ENCODE results near the gene ZNF319. TPM values are rescaled to one million over a fixed set of nuclear protein-coding genes. Genes with fewer than 3 reads are reported as not detected.

Gene ZNF319
- total and polyA plus RNA-seq, 2 of the 13 experiments (the other 11 are each of a cell fraction or from before 2014, with no cell fraction given), result 2.4 to 3.6 TPM

DNA sequence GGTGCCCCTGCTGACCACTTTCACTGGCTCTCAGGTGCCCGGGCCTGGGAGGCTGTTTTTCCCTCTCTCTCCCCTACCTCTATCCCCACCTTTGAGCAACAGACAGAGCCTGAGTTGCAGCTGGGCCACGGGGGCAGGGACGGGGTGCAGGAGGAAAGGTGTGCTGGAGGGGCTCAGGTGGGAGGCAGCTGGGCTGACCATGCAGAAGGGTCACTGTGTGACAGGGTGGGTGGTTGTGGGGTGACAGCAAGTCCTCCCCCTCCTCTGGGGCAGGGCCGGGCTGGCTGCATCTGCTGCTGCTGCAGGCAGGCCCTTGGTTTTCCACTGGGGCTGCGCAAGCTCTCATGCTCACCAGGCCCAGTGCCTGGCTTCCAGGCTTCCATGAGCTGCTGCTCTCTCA is 6.6 kb downstream of the ZNF319 start:
- BruUV-seq (replicated peaks), result no TSS peak
- H3K27ac ChIP-seq (ENCODE audit: extremely low read length, insufficient read depth, low read length), result no peak overlapping the region
- intact Hi-C loops (cut with micrococcal nuclease; ENCODE audit: unreplicated experiment) (no loop called here), in situ Hi-C loops (cut with HindIII; ENCODE audit: extremely low pct_ligation_motif_present, low pct_unique_long_range_greater_than_20kb) (no loop called here)
- no peaks in the 10 kb centered on the region for H4K20me1 ChIP-seq (ENCODE audit: insufficient read depth, low read length)
- ChIA-PET CTCF (ENCODE audit: low intra/inter-chr PET ratio, low total read pairs) (interaction anchor here (1.8 kb wide), 1 partner anchor 95 kb away, joined by 5 read pairs; no protein-coding TSS in a partner anchor), POLR2A (interaction anchor here (1.2 kb wide), 1 partner anchor 31 kb away, joined by 3 read pairs; no protein-coding TSS in a partner anchor)
- 95% methylated on average over 5 of the region's 5 CpGs for WGBS (ENCODE audit: low lambda C conversion rate)
- no peak for FAIRE-seq
- no peaks in the 10 kb centered on the region for H3K9me3 ChIP-seq (ENCODE audit: low read length)
- no peak overlapping the region for H3K4me3 ChIP-seq (replicated peaks in 1 of 3; ENCODE audit: insufficient read depth in 1 of 3, low read depth in 2 of 3, low read length in 3 of 3)
- ATAC-seq, result no peak
- H3K4me2 ChIP-seq (ENCODE audit: low read depth, low read length), result no peak overlapping the region
- no peaks in the 10 kb centered on the region for H3K79me2 ChIP-seq (ENCODE audit: insufficient read depth, low read length)
- TF ChIP-seq ZNF670 (CRISPR knock-in tag; IDR thresholded peaks at IDR 0.05; ENCODE audit: borderline replicate concordance) (no peak), TCF7 (IDR thresholded peaks at IDR 0.05; ENCODE audit: low read depth) (no peak), ZNF12 (CRISPR knock-in tag; IDR thresholded peaks at IDR 0.05) (no peak), ZNF878 (CRISPR knock-in tag; IDR thresholded peaks at IDR 0.05) (0 out of 2 replicates have a peak, but pooled peaks have one; percentile 36), ATF7 (IDR thresholded peaks at IDR 0.05) (no peak), ATF7 (CRISPR knock-in tag; IDR thresholded peaks at IDR 0.05) (no peak), POLR2G (IDR thresholded peaks at IDR 0.05; ENCODE audit: low read depth, low read length) (peak; percentile 27; the same call in 1 of the 2 replicates), AGO2 (optimal IDR thresholded peaks at IDR 0.05; ENCODE audit: low read depth, low read length) (peak; percentile 57)
- no peak for DNase-seq (ENCODE audit: low spot score)
- H3K4me1 ChIP-seq (ENCODE audit: insufficient read depth, low read length), result peaks cover 5% of the 10 kb centered on the region
- H3K9ac ChIP-seq (ENCODE audit: insufficient read depth, low read depth, low read length), result no peak overlapping the region
- peaks cover 9 to 19% of the 10 kb centered on the region in 2 experiments; a peak in 4 of 5 replicates for H3K36me3 ChIP-seq (replicated peaks in 1 of 2; ENCODE audit: control insufficient read depth in 1 of 2, insufficient read depth in 2 of 2, low read length in 2 of 2)
- no peak overlapping the region for H2AFZ ChIP-seq (ENCODE audit: low read length)
- peaks cover 2 to 4% of the 10 kb centered on the region in 2 experiments; a peak in 1 of 5 replicates for H3K27me3 ChIP-seq (ENCODE audit: control insufficient read depth in 1 of 2, insufficient read depth in 2 of 2, low read length in 2 of 2)

DNA sequence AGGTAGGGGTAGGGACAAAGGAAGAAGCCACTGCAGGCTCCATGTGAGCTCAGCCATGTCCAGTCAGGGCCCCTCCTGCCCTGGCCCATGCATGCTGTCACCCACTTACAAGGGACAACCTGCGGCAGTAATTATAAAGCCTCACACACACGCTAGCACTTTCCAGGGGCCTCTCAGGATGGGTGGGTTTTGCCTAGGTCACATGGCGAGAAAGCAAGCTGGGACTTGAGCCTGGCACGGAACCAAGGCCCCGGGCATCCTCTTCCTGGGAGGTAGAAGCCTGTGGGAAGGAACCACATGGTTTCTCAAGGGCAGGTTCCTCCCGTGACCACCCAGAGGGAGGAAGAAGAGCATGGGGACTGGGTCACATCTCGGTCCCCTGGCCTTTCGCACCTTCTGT is 7.0 kb downstream of the ZNF319 start:
- Histone ChIP-seq H2AFZ (ENCODE audit: low read length) (no peak overlapping the region), H3K9ac (ENCODE audit: insufficient read depth, low read depth, low read length) (no peak overlapping the region), H3K4me1 (ENCODE audit: insufficient read depth, low read length) (peaks cover under 1% of the 10 kb centered on the region; the same call in 1 of the 2 replicates), H3K4me3 (replicated peaks in 1 of 3; ENCODE audit: insufficient read depth in 1 of 3, low read depth in 2 of 3, low read length in 3 of 3) (no peak overlapping the region), H3K79me2 (ENCODE audit: insufficient read depth, low read length) (no peaks in the 10 kb centered on the region), H4K20me1 (ENCODE audit: insufficient read depth, low read length) (no peaks in the 10 kb centered on the region), H3K4me2 (ENCODE audit: low read depth, low read length) (no peak overlapping the region), H3K27me3 (ENCODE audit: control insufficient read depth in 1 of 2, insufficient read depth in 2 of 2, low read length in 2 of 2) (peaks cover 2 to 4% of the 10 kb centered on the region in 2 experiments; a peak in 2 of 5 replicates), H3K9me3 (ENCODE audit: low read length) (no peaks in the 10 kb centered on the region), H3K27ac (ENCODE audit: extremely low read length, insufficient read depth, low read length) (no peak overlapping the region), H3K36me3 (replicated peaks in 1 of 2; ENCODE audit: control insufficient read depth in 1 of 2, insufficient read depth in 2 of 2, low read length in 2 of 2) (peaks cover 9 to 19% of the 10 kb centered on the region in 2 experiments; a peak in 4 of 5 replicates)
- ATAC-seq (no peak), FAIRE-seq (no peak), DNase-seq (ENCODE audit: low spot score) (no peak)
- WGBS (ENCODE audit: low lambda C conversion rate), result 89% methylated on average over 8 of the region's 8 CpGs
- in situ Hi-C loops (cut with HindIII; ENCODE audit: extremely low pct_ligation_motif_present, low pct_unique_long_range_greater_than_20kb) (no loop called here), intact Hi-C loops (cut with micrococcal nuclease; ENCODE audit: unreplicated experiment) (no loop called here)
- ChIA-PET CTCF (ENCODE audit: low intra/inter-chr PET ratio, low total read pairs) (interaction anchor here (1.8 kb wide), 1 partner anchor 94 kb away, joined by 5 read pairs; no protein-coding TSS in a partner anchor), POLR2A (interaction anchor here (1.2 kb wide), 1 partner anchor 31 kb away, joined by 3 read pairs; no protein-coding TSS in a partner anchor)
- TF ChIP-seq ZC3H13 (CRISPR knock-in tag; IDR thresholded peaks at IDR 0.05), result peak; percentile 64; the same call in 1 of the 2 replicates
- no peak for TF ChIP-seq ESRRA (CRISPR knock-in tag; IDR thresholded peaks at IDR 0.05; ENCODE audit: low read depth)
- no TSS peak for BruUV-seq (replicated peaks)
